GM12878 (cell line): ENCODE data around the gene KCNA3. TPM values are rescaled to one million over a fixed set of nuclear protein-coding genes. Genes with fewer than 3 reads are reported as not detected.
A peak's percentile ranks its signal among the peaks of the same experiment; 100 is the strongest.

Source experiments
- ATAC-seq: fragments of 200-7000 bp; cut with Tn5 transposase; 3 replicates; pipeline ENCODE4 v1.9.1; 2020; ENCODE audit warnings: mild to moderate bottlenecking, moderate library complexity
- BruUV-seq: library from RNA; stranded (reverse); fragments of 400-500 nt; replicated peaks from 2 replicates; lab custom pipeline; 2021; lab: Mats Ljungman, UMichigan
- CTCF ChIA-PET: fragments of 300-600 bp; sonication (Branson Sonifier 250); formaldehyde crosslinking; extraction: SDS; loops from one replicate; lab custom pipeline; 2021; ENCODE audit warnings: inconsistent platforms; lab: Yijun Ruan, JAX
- POLR2A ChIA-PET: fragments of 350-600 bp; formaldehyde crosslinking; extraction: SDS; loops from one replicate; lab custom pipeline; 2021; ENCODE audit warnings: inconsistent platforms; lab: Charles Lee
- RAD21 ChIA-PET: fragments of 300-600 bp; sonication (Branson Sonifier 250); formaldehyde crosslinking; loops from one replicate; lab custom pipeline; 2023; ENCODE audit warnings: antibody characterized with exemption; ENCODE audit not compliant: unreplicated experiment; lab: Charles Lee
- SMC1A ChIA-PET: fragments of 300-600 bp; sonication (Branson Sonifier 250); formaldehyde crosslinking; loops from one replicate; lab custom pipeline; 2023; ENCODE audit not compliant: unreplicated experiment, uncharacterized antibody; lab: Charles Lee
- DNase-seq: peaks from one replicate; pipeline ENCODE4 v3.0.0-alpha.2; 2011; ENCODE audit warnings: low read depth, low spot score
- FAIRE-seq: peaks from 3 replicates; lab custom pipeline; 2011; peaks lifted over from hg19 to GRCh38; lab: Jason Lieb, UNC
- H2AFZ ChIP-seq: 2 replicates; pipeline ENCODE4 v1.6.0; 2011; ENCODE audit warnings: low read depth, low read length, control low read depth; ENCODE audit not compliant: control insufficient read depth
- H3K27ac ChIP-seq: 2 replicates; pipeline ENCODE4 v1.5.1; 2011; ENCODE audit warnings: control low read depth; ENCODE audit not compliant: control insufficient read depth, insufficient read depth
- H3K27me3 ChIP-seq, 2 experiments: replicated peaks in 1 of 2; 2 replicates each; pipeline versions ENCODE4 v1.6.0 to v1.6.1; 2011; ENCODE audit warnings: low read length in 1 of 2; ENCODE audit not compliant: control insufficient read depth in 2 of 2, insufficient read depth in 2 of 2
- H3K36me3 ChIP-seq, 2 experiments: 2 replicates each; pipeline ENCODE4 v1.5.1; 2011; ENCODE audit warnings: low read length in 1 of 2; ENCODE audit not compliant: control insufficient read depth in 2 of 2, insufficient read depth in 2 of 2
- H3K4me1 ChIP-seq: 2 replicates; pipeline ENCODE4 v1.6.1; 2011; ENCODE audit warnings: mild to moderate bottlenecking, low read length, moderate library complexity, mixed read lengths; ENCODE audit not compliant: control insufficient read depth, insufficient read depth
- H3K4me2 ChIP-seq: 2 replicates; pipeline ENCODE4 v1.6.0; 2011; ENCODE audit warnings: control low read depth; ENCODE audit not compliant: control insufficient read depth, insufficient read depth
- H3K4me3 ChIP-seq: fragments of 200-600 bp; sonication (generic); 2 replicates; pipeline ENCODE4 v1.5.1; 2016
- H3K79me2 ChIP-seq: 2 replicates; pipeline ENCODE4 v1.6.0; 2011; ENCODE audit warnings: low read length; ENCODE audit not compliant: control insufficient read depth, insufficient read depth
- H3K9ac ChIP-seq: 2 replicates; pipeline ENCODE4 v1.8.0; 2011; ENCODE audit warnings: low read length, control low read depth, mixed read lengths; ENCODE audit not compliant: control insufficient read depth, insufficient read depth
- H3K9me3 ChIP-seq: replicated peaks from 3 replicates; pipeline ENCODE4 v1.5.1; 2011; ENCODE audit warnings: mild to moderate bottlenecking, low read length; ENCODE audit not compliant: control insufficient read depth, insufficient read depth
- H4K20me1 ChIP-seq: 2 replicates; pipeline ENCODE4 v1.6.0; 2011; ENCODE audit not compliant: control insufficient read depth, insufficient read depth
- ATF2 ChIP-seq: IDR thresholded peaks from 2 replicates; pipeline ENCODE4 v1.6.1; 2012; ENCODE audit warnings: low read length, inconsistent platforms
- GATAD2B ChIP-seq: fragments of 450-650 bp; conservative IDR thresholded peaks from 2 replicates; pipeline ENCODE4 v1.6.1; 2017; ENCODE audit warnings: low read depth, mild to moderate bottlenecking, moderate library complexity
- HCFC1 ChIP-seq: fragments of 150-350 bp; IDR thresholded peaks from 2 replicates; pipeline ENCODE4 v1.6.1; 2014; ENCODE audit warnings: low read length
- HDGF ChIP-seq: fragments of 450-650 bp; IDR thresholded peaks from 2 replicates; pipeline ENCODE4 v1.6.1; 2016; ENCODE audit warnings: antibody characterized with exemption
- JUNB ChIP-seq: IDR thresholded peaks from 2 replicates; pipeline ENCODE4 v1.6.1; 2016; ENCODE audit warnings: antibody characterized with exemption, mild to moderate bottlenecking
- MTA3 ChIP-seq: IDR thresholded peaks from 2 replicates; pipeline ENCODE4 v1.6.1; 2012; ENCODE audit warnings: low read length, inconsistent platforms, borderline replicate concordance
- NFXL1 ChIP-seq: fragments of 450-650 bp; IDR thresholded peaks from 2 replicates; pipeline ENCODE4 v1.6.1; 2017; ENCODE audit warnings: antibody characterized with exemption, mild to moderate bottlenecking, borderline replicate concordance
- PBX3 ChIP-seq: IDR thresholded peaks from 2 replicates; pipeline ENCODE4 v1.6.1; 2011; ENCODE audit warnings: mild to moderate bottlenecking, low read depth, low read length, moderate library complexity; ENCODE audit not compliant: insufficient replicate concordance
- POLR2AphosphoS5 ChIP-seq: IDR thresholded peaks from 2 replicates; pipeline ENCODE4 v1.6.1; 2011; ENCODE audit warnings: mild to moderate bottlenecking, low read length, inconsistent platforms
- PRDM15 ChIP-seq: fragments of 450-650 bp; formaldehyde crosslinking; IDR thresholded peaks from 2 replicates; pipeline ENCODE4 v1.4.0; 2020; ENCODE audit warnings: mild to moderate bottlenecking, moderate library complexity
- RELA ChIP-seq: fragments of 450-650 bp; IDR thresholded peaks from 2 replicates; pipeline ENCODE4 v1.8.0; 2014; ENCODE audit warnings: borderline replicate concordance; ENCODE audit not compliant: partially characterized antibody
- RUNX3 ChIP-seq: IDR thresholded peaks from 2 replicates; pipeline ENCODE4 v1.6.1; 2012; ENCODE audit warnings: low read length, inconsistent platforms
- SP1 ChIP-seq: IDR thresholded peaks from one replicate; pipeline ENCODE4 v1.6.1; 2011; ENCODE audit warnings: low read depth, low read length
- STAT3 ChIP-seq: IDR thresholded peaks from 2 replicates; pipeline ENCODE4 v1.6.1; 2011; ENCODE audit warnings: low read depth, low read length, improper control_type of control experiment
- ZBTB33 ChIP-seq: fragments of 450-650 bp; IDR thresholded peaks from 2 replicates; pipeline ENCODE4 v1.6.1; 2017; ENCODE audit warnings: mild to moderate bottlenecking
- WGBS: methylation state at CpG from one replicate; pipeline ENCODE4 v1.1.6; 2016; ENCODE audit warnings: low lambda C conversion rate; ENCODE audit not compliant: insufficient replicate concordance, insufficient coverage; ENCODE audit errors: missing lambda C conversion rate; 5-methylcytosine and 5-hydroxymethylcytosine counted together
- in situ Hi-C: fragments of 300-500 bp; cut with MboI; formaldehyde crosslinking; loops from 9 replicates; pipeline ENCODE4 v1.14.3; 2018; ENCODE audit warnings: mixed read lengths
- intact Hi-C: fragments of 100-400 bp; cut with micrococcal nuclease; formaldehyde crosslinking; loops from one replicate; pipeline ENCODE4 v1.14.2; 2022; ENCODE audit not compliant: unreplicated experiment
- polyA plus RNA-seq, 11 experiments: library from polyadenylated mRNA; depleted of rRNA in 4 of 11; unstranded in 6 of 11; stranded (reverse) in 5 of 11; fragments of >200 nt; fragmentation: Nextera tagmentation in 4 of 11; fragmentation: Illumina TruSeq in 1 of 11; extraction: Ambion mirVana in 4 of 11; extraction: Trizol in 1 of 11; gene quantifications; 1 replicate in 1 of 11; 2 replicates in 10 of 11; pipeline versions ENCODE4 v1.2.1 to v1.2.3, GENCODE V29; 2011 to 2016; ENCODE audit warnings: inconsistent platforms in 2 of 11, missing spikeins in 2 of 11, low read depth in 1 of 11
- total RNA-seq, 4 experiments: library from RNA; depleted of rRNA in 3 of 4; stranded (reverse); fragments of >200 nt in 3 of 4; fragmentation: Illumina TruSeq in 1 of 4; extraction: Trizol in 1 of 4; gene quantifications; 2 replicates each; pipeline versions ENCODE4 v1.2.1 to v1.2.3, GENCODE V29; 2013 to 2021

Gene KCNA3
- total and polyA plus RNA-seq, 10 of the 15 experiments (the other 5 are each of a cell fraction or from before 2014, with no cell fraction given): 0.10 to 3.3 (median 1.7) TPM

GRCh38 chr1:110630839-110631663 lies 43.7 kb downstream of the KCNA3 start:
- BruUV-seq: no TSS peak
- Histone ChIP-seq H4K20me1 (no peaks in the 10 kb centered on the region), H3K4me1 (peaks cover 67% of the 10 kb centered on the region), H3K9ac (peak overlapping the region; percentile 21; the same call in 1 of the 2 replicates), H3K79me2 (no peaks in the 10 kb centered on the region), H3K36me3 (no peaks in the 10 kb centered on the region), H3K9me3 (no peaks in the 10 kb centered on the region; the same call in 2 of the 3 replicates), H3K27ac (peak overlapping the region; percentile 66), H2AFZ (peak overlapping the region; percentile 63), H3K4me3 (peak overlapping the region; percentile 10; the same call in 1 of the 2 replicates), H3K4me2 (peak overlapping the region; percentile 88), H3K27me3 (no peaks in the 10 kb centered on the region)
- ChIA-PET POLR2A (interaction anchor here (1.0 kb wide), 1 partner anchor 13 kb away, joined by 3 read pairs; no protein-coding TSS in a partner anchor), CTCF (interaction anchor here (0.6 to 7.5 kb wide), 15 partner anchors 8 to 156 kb away, joined by 3 to 162 read pairs (median 8); no protein-coding TSS in a partner anchor), SMC1A (interaction anchor here (1.2 to 11.2 kb wide), 4 partner anchors 17 to 150 kb away, joined by 3 to 144 read pairs (median 58); no protein-coding TSS in a partner anchor), RAD21 (interaction anchor here (1.0 to 3.5 kb wide), 8 partner anchors 11 to 152 kb away, joined by 3 to 38 read pairs (median 6); no protein-coding TSS in a partner anchor)
- ATAC-seq (peak; percentile 85), DNase-seq (peak; percentile 84), FAIRE-seq (peak; percentile 90)
- WGBS: 1% methylated on average over 13 of the region's 13 CpGs
- intact Hi-C loops (loop anchor here (1.0 to 10.0 kb wide), 6 partner anchors 12 to 594 kb away; partner anchors contain the start of genes CD53 and CHI3L2), in situ Hi-C loops (no loop called here)
- TF ChIP-seq GATAD2B (no peak), HCFC1 (no peak), SP1 (peak; percentile 15), JUNB (no peak), ZBTB33 (no peak), MTA3 (no peak), ATF2 (no peak; the same call in 1 of the 2 replicates), RELA (no peak), PRDM15 (no peak), STAT3 (no peak), PBX3 (no peak), HDGF (peak; percentile 78), NFXL1 (no peak), POLR2AphosphoS5 (no peak), RUNX3 (peak; percentile 82)
